Testis (tissue), 5 donors: ENCODE results near the gene PGAM1. TPM values are rescaled to one million over a fixed set of nuclear protein-coding genes. Genes with fewer than 3 reads are reported as not detected.
A peak's percentile ranks its signal among the peaks of the same experiment; 100 is the strongest.

Experiments used
- DNase-seq: peaks from one replicate; pipeline ENCODE4 v3.0.0-alpha.2; 2019
- H3K27ac ChIP-seq, 2 donors: fragments of 200-600 bp; sonication (generic); one replicate each; pipeline ENCODE4 v1.5.1; 2019
- H3K27me3 ChIP-seq: fragments of 200-600 bp; sonication (generic); one replicate; pipeline ENCODE4 v1.5.1; 2019
- H3K36me3 ChIP-seq: fragments of 200-600 bp; sonication (generic); one replicate; pipeline ENCODE4 v1.5.1; 2017; ENCODE audit warnings: low read depth; ENCODE audit errors: missing control alignments
- H3K4me1 ChIP-seq: fragments of 200-600 bp; sonication (generic); one replicate; pipeline ENCODE4 v1.5.1; 2019
- H3K4me3 ChIP-seq, 2 donors: fragments of 200-600 bp; sonication (generic); one replicate each; pipeline ENCODE4 v1.5.1; 2017 to 2019
- H3K9me3 ChIP-seq: fragments of 200-600 bp; sonication (generic); one replicate; pipeline ENCODE4 v1.5.1; 2017
- POLR2A ChIP-seq: fragments of 450-650 bp; IDR thresholded peaks from one replicate; pipeline ENCODE4 v1.6.1; 2017; ENCODE audit warnings: antibody characterized with exemption, mild to moderate bottlenecking, moderate library complexity
- WGBS, 2 donors: methylation state at CpG; one replicate each; pipeline ENCODE4 v1.1.5; 2018; 5-methylcytosine and 5-hydroxymethylcytosine counted together
- intact Hi-C: fragments of 100-400 bp; cut with DNase I; formaldehyde crosslinking; loops from one replicate; pipeline ENCODE4 v1.15.1; 2023; ENCODE audit warnings: low total_unique reads
- long read RNA-seq, 2 donors: transcript quantifications; one replicate each; lab custom pipeline, GENCODE V29; 2026
- polyA plus RNA-seq: library from polyadenylated mRNA; stranded (reverse); fragments of 350-450 nt; fragmentation: Illumina TruSeq; extraction: RNeasy Lipid Tissue Mini Kit (QIAGEN cat#74804); gene quantifications from one replicate; pipeline ENCODE4 v1.2.3, GENCODE V29; 2014; ENCODE audit warnings: low read depth, low replicate concordance; ENCODE audit not compliant: insufficient read depth
- total RNA-seq, 2 donors: library from RNA; depleted of rRNA; stranded (reverse); fragments of >200 nt; gene quantifications; one replicate each; pipeline ENCODE4 v1.2.3, GENCODE V29; 2016
- TF ChIP-seq, protein P1 (sequence below), 3 experiments: fragments of 450-650 bp in 2 of 3; fragments of 200-600 bp in 1 of 3; sonication (generic) in 1 of 3; IDR thresholded peaks; one replicate each; pipeline ENCODE4 v1.5.1; 2016 to 2019; ENCODE audit warnings: antibody characterized with exemption in 3 of 3, mild to moderate bottlenecking in 2 of 3, moderate library complexity in 1 of 3

The PGAM1 gene
- total RNA-seq (100 to 1,000 TPM; 244 to 279 TPM), polyA plus RNA-seq (238 TPM)
- long read RNA-seq, donor 1, transcript PGAM1-201 (4 exons, 1,830 nt) = major isoform, 159 of 171 reads
- long read RNA-seq, donor 1, partial matches to known transcripts = 12 of 171 reads
- long read RNA-seq, donor 1, other reads (novel, unspliced or antisense) = 0 of 171 reads
- long read RNA-seq, donor 2, transcript PGAM1-201 (4 exons, 1,830 nt) = major isoform, 106 of 121 reads
- long read RNA-seq, donor 2, partial matches to known transcripts = 15 of 121 reads
- long read RNA-seq, donor 2, other reads (novel, unspliced or antisense) = 0 of 121 reads

GRCh38 chr10:97425964-97426775, at the start of gene PGAM1:
PGAM1 (plus strand) TSS chr10:97426191; CDS start chr10:97426308, 117 bp downstream.
- TF ChIP-seq, protein P1, sequence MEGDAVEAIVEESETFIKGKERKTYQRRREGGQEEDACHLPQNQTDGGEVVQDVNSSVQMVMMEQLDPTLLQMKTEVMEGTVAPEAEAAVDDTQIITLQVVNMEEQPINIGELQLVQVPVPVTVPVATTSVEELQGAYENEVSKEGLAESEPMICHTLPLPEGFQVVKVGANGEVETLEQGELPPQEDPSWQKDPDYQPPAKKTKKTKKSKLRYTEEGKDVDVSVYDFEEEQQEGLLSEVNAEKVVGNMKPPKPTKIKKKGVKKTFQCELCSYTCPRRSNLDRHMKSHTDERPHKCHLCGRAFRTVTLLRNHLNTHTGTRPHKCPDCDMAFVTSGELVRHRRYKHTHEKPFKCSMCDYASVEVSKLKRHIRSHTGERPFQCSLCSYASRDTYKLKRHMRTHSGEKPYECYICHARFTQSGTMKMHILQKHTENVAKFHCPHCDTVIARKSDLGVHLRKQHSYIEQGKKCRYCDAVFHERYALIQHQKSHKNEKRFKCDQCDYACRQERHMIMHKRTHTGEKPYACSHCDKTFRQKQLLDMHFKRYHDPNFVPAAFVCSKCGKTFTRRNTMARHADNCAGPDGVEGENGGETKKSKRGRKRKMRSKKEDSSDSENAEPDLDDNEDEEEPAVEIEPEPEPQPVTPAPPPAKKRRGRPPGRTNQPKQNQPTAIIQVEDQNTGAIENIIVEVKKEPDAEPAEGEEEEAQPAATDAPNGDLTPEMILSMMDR (IDR thresholded peaks at IDR 0.05) = peak; percentile 41 to 77 (median 58)
- no peak for TF ChIP-seq POLR2A
- intact Hi-C loops = no loop called here

GRCh38 chr10:97376413-97376812, 49.6 kb upstream of the PGAM1 start:
- WGBS, 2 donors = 83 to 84% methylated on average over 6 of the region's 6 CpGs
- no peaks in the 10 kb centered on the region for H3K4me1 ChIP-seq
- no peaks in the 10 kb centered on the region for H3K36me3 ChIP-seq
- H3K4me3 ChIP-seq = no peak overlapping the region
- no peak for DNase-seq
- no peaks in the 10 kb centered on the region for H3K9me3 ChIP-seq
- H3K27ac ChIP-seq = no peak overlapping the region
- no peaks in the 10 kb centered on the region for H3K27me3 ChIP-seq
- TF ChIP-seq, protein P1 (IDR thresholded peaks at IDR 0.05) = no peak
- TF ChIP-seq POLR2A = no peak
- intact Hi-C loops = no loop called here

More at GRCh38 chr10:97425964-97426775, at the start of gene PGAM1:
- DNase-seq = peak; percentile 94
- H3K4me3 ChIP-seq = peak within 1 kb of the TSS; percentile 82 to 95
- H3K9me3 ChIP-seq = no peaks in the 10 kb centered on the region
- H3K27me3 ChIP-seq = no peaks in the 10 kb centered on the region
- 0 to 1% methylated on average over 41 to 60 of the region's 90 CpGs for WGBS, 2 donors
- peak within 1 kb of the TSS; percentile 81 to 90 for H3K27ac ChIP-seq
- H3K36me3 ChIP-seq = no peaks in the 10 kb centered on the region
- peaks cover 38% of the 10 kb centered on the region for H3K4me1 ChIP-seq

GRCh38 chr10:97378933-97379921, 46.8 kb upstream of the PGAM1 start:
- Histone ChIP-seq H3K36me3 (no peaks in the 10 kb centered on the region), H3K9me3 (no peaks in the 10 kb centered on the region), H3K27ac (no peak overlapping the region), H3K27me3 (no peaks in the 10 kb centered on the region), H3K4me1 (no peaks in the 10 kb centered on the region), H3K4me3 (no peak overlapping the region)
- WGBS, 2 donors = 88 to 90% methylated on average over 15 of the region's 15 CpGs
- no peak for DNase-seq
- TF ChIP-seq POLR2A = no peak
- TF ChIP-seq, protein P1 (IDR thresholded peaks at IDR 0.05) = no peak
- intact Hi-C loops = no loop called here

- Histone ChIP-seq H3K27me3 (no peaks in the 10 kb centered on the region), H3K9me3 (no peaks in the 10 kb centered on the region), H3K4me1 (no peaks in the 10 kb centered on the region), H3K27ac (no peak overlapping the region), H3K4me3 (no peak overlapping the region), H3K36me3 (no peaks in the 10 kb centered on the region)
- no peak for DNase-seq
- intact Hi-C loops = no loop called here
- no peak for TF ChIP-seq POLR2A
- TF ChIP-seq, protein P1 (IDR thresholded peaks at IDR 0.05) = no peak
- 73% methylated on average over 8 of the region's 8 CpGs; no CpG with 5 or more reads in 1 of the 2 donors for WGBS, 2 donors
These were observed 45.5 kb upstream of the PGAM1 start for GRCh38 chr10:97380516-97380915.
